Caco-2 (cell line): ENCODE measurements around the gene DAB1. TPM values are rescaled to one million over a fixed set of nuclear protein-coding genes. Genes with fewer than 3 reads are reported as not detected.

Experiments
- BruUV-seq: library from RNA; stranded (reverse); fragments of 400-500 nt; replicated peaks from 2 replicates; lab custom pipeline; 2021; lab: Mats Ljungman, UMichigan
- CTCF ChIA-PET: fragments of 300-600 bp; sonication (Branson Sonifier 250); formaldehyde crosslinking; loops from one replicate; lab custom pipeline; 2022; ENCODE audit warnings: antibody characterized with exemption; lab: Charles Lee
- POLR2A ChIA-PET: fragments of 300-600 bp; sonication (Branson Sonifier 250); formaldehyde crosslinking; loops from one replicate; lab custom pipeline; 2022; ENCODE audit warnings: antibody characterized with exemption; lab: Charles Lee
- DNase-seq, 2 experiments: peaks; one replicate each; pipeline versions ENCODE4 v3.0.0 to v3.0.0-alpha.2; 2020 to 2022
- H3K27me3 ChIP-seq: replicated peaks from 2 replicates; pipeline ENCODE4 v1.6.0; 2011; ENCODE audit warnings: low read length; ENCODE audit not compliant: control insufficient read depth, insufficient read depth
- H3K36me3 ChIP-seq: 2 replicates; pipeline ENCODE4 v1.5.1; 2011; ENCODE audit warnings: low read length; ENCODE audit not compliant: control insufficient read depth, insufficient read depth
- H3K4me1 ChIP-seq: fragments of 250-450 bp; sonication (Bioruptor Pico); 2 replicates; pipeline ENCODE4 v1.5.1; 2020; ENCODE audit warnings: mild to moderate bottlenecking
- H3K4me3 ChIP-seq: 2 replicates; pipeline ENCODE4 v1.5.1; 2011; ENCODE audit warnings: low read depth, mild to moderate bottlenecking, control low read depth, low read length
- H3K9me3 ChIP-seq: fragments of 250-450 bp; sonication (Bioruptor Pico); 2 replicates; pipeline ENCODE4 v1.5.1; 2020; ENCODE audit warnings: mild to moderate bottlenecking, moderate library complexity
- H3K27ac Mint-ChIP-seq: one replicate; pipeline ENCODE4 v1.8.0; 2022; ENCODE audit warnings: mixed read lengths; ENCODE audit not compliant: unreplicated experiment
- H3K27me3 Mint-ChIP-seq: one replicate; pipeline ENCODE4 v1.8.0; 2022; ENCODE audit warnings: mixed read lengths; ENCODE audit not compliant: insufficient read depth, unreplicated experiment
- H3K36me3 Mint-ChIP-seq: one replicate; pipeline ENCODE4 v1.8.0; 2022; ENCODE audit warnings: mild to moderate bottlenecking, mixed read lengths; ENCODE audit not compliant: insufficient read depth, unreplicated experiment
- H3K4me1 Mint-ChIP-seq: one replicate; pipeline ENCODE4 v1.8.0; 2022; ENCODE audit warnings: low read depth, mixed read lengths; ENCODE audit not compliant: unreplicated experiment
- H3K4me3 Mint-ChIP-seq: one replicate; pipeline ENCODE4 v1.8.0; 2022; ENCODE audit warnings: mild to moderate bottlenecking, moderate library complexity, mixed read lengths; ENCODE audit not compliant: unreplicated experiment
- H3K9me3 Mint-ChIP-seq: one replicate; pipeline ENCODE4 v1.8.0; 2022; ENCODE audit warnings: mixed read lengths; ENCODE audit not compliant: unreplicated experiment
- CTCF ChIP-seq, 2 experiments: fragments of 200-600 bp in 1 of 2; IDR thresholded peaks; 1 replicate in 1 of 2; 2 replicates in 1 of 2; pipeline versions ENCODE4 v1.5.1 to v1.8.0; 2011 to 2022; ENCODE audit warnings: antibody characterized with exemption in 1 of 2, control low read depth in 1 of 2, inconsistent platforms in 1 of 2, low read depth in 1 of 2, low read length in 1 of 2, mild to moderate bottlenecking in 1 of 2, moderate library complexity in 1 of 2; ENCODE audit not compliant: insufficient read depth in 1 of 2, severe bottlenecking in 1 of 2, unreplicated experiment in 1 of 2
- intact Hi-C: fragments of 100-400 bp; cut with micrococcal nuclease; formaldehyde crosslinking; loops from one replicate; pipeline ENCODE4 v1.10.0; 2022; ENCODE audit not compliant: unreplicated experiment
- total RNA-seq: library from RNA; stranded (reverse); gene quantifications from 2 replicates; pipeline ENCODE4 v1.2.3, GENCODE V29; 2022

Gene DAB1
- total RNA-seq, 1 experiment from 2014 or later: 0.32 TPM

- no peaks in the 10 kb centered on the region for H3K27me3 ChIP-seq
- H3K27me3 Mint-ChIP-seq: no peaks in the 10 kb centered on the region
- peaks cover 18% of the 10 kb centered on the region for H3K4me1 Mint-ChIP-seq
- H3K36me3 Mint-ChIP-seq: no peaks in the 10 kb centered on the region
- no peaks in the 10 kb centered on the region for H3K9me3 ChIP-seq
- H3K27ac Mint-ChIP-seq: no peak overlapping the region
- no peak overlapping the region for H3K4me3 Mint-ChIP-seq
- TF ChIP-seq CTCF (IDR thresholded peaks at IDR 0.05; ENCODE audit: insufficient read depth in 1 of 2, low read depth in 1 of 2, low read length in 1 of 2, severe bottlenecking in 1 of 2, unreplicated experiment in 1 of 2): no peak
- H3K9me3 Mint-ChIP-seq: peaks cover 9% of the 10 kb centered on the region
- CTCF ChIA-PET: no interaction called here
- H3K4me1 ChIP-seq: peaks cover 6% of the 10 kb centered on the region; the same call in 1 of the 2 replicates
- no peak for DNase-seq
- H3K4me3 ChIP-seq: no peak overlapping the region
- no TSS peak for BruUV-seq
- intact Hi-C loops: no loop called here
- POLR2A ChIA-PET: no interaction called here
- no peaks in the 10 kb centered on the region for H3K36me3 ChIP-seq
These were observed 119.3 kb downstream of the DAB1 start for GRCh38 chr1:57304591-57304990.

- Histone ChIP-seq H3K36me3 (no peaks in the 10 kb centered on the region), H3K27me3 (no peaks in the 10 kb centered on the region), H3K4me3 (no peak overlapping the region), H3K4me1 (peaks cover 6% of the 10 kb centered on the region; the same call in 1 of the 2 replicates), H3K9me3 (no peaks in the 10 kb centered on the region)
- H3K27ac Mint-ChIP-seq: no peak overlapping the region
- intact Hi-C loops: no loop called here
- DNase-seq: no peak
- peaks cover 18% of the 10 kb centered on the region for H3K4me1 Mint-ChIP-seq
- ChIA-PET CTCF (no interaction called here), POLR2A (no interaction called here)
- H3K27me3 Mint-ChIP-seq: no peaks in the 10 kb centered on the region
- peaks cover 8% of the 10 kb centered on the region for H3K9me3 Mint-ChIP-seq
- no TSS peak for BruUV-seq
- no peak for TF ChIP-seq CTCF (IDR thresholded peaks at IDR 0.05; ENCODE audit: insufficient read depth in 1 of 2, low read depth in 1 of 2, low read length in 1 of 2, severe bottlenecking in 1 of 2, unreplicated experiment in 1 of 2)
- no peaks in the 10 kb centered on the region for H3K36me3 Mint-ChIP-seq
- H3K4me3 Mint-ChIP-seq: no peak overlapping the region
These were observed 120.9 kb downstream of the DAB1 start for GRCh38 chr1:57302812-57303596.

GRCh38 chr1:57300186-57300585 is 123.7 kb downstream of the DAB1 start:
- no peaks in the 10 kb centered on the region for H3K27me3 ChIP-seq
- no TSS peak for BruUV-seq
- no peak for DNase-seq
- H3K4me1 ChIP-seq: peaks cover 6% of the 10 kb centered on the region; the same call in 1 of the 2 replicates
- no peaks in the 10 kb centered on the region for H3K36me3 Mint-ChIP-seq
- H3K4me1 Mint-ChIP-seq: peaks cover 11% of the 10 kb centered on the region
- H3K27ac Mint-ChIP-seq: peak overlapping the region; percentile 63
- no peaks in the 10 kb centered on the region for H3K9me3 ChIP-seq
- H3K4me3 Mint-ChIP-seq: no peak overlapping the region
- intact Hi-C loops: no loop called here
- H3K9me3 Mint-ChIP-seq: no peaks in the 10 kb centered on the region
- ChIA-PET POLR2A (no interaction called here), CTCF (no interaction called here)
- H3K4me3 ChIP-seq: no peak overlapping the region
- H3K27me3 Mint-ChIP-seq: no peaks in the 10 kb centered on the region
- no peaks in the 10 kb centered on the region for H3K36me3 ChIP-seq
- TF ChIP-seq CTCF (IDR thresholded peaks at IDR 0.05; ENCODE audit: insufficient read depth in 1 of 2, low read depth in 1 of 2, low read length in 1 of 2, severe bottlenecking in 1 of 2, unreplicated experiment in 1 of 2): no peak
